ENCODE data around the gene IL37. TPM values are rescaled to one million over a fixed set of nuclear protein-coding genes. Genes with fewer than 3 reads are reported as not detected.

Gene IL37
- total RNA-seq, 2 donors from 2014 or later: 1.4 TPM; not detected in 1

- no peak overlapping the region for H3K27ac ChIP-seq
- H3K27me3 ChIP-seq (replicated peaks; ENCODE audit: insufficient read depth): no peaks in the 10 kb centered on the region
- no peaks in the 10 kb centered on the region for H3K4me1 ChIP-seq (replicated peaks)
- no peak overlapping the region for H3K4me3 ChIP-seq
- H3K36me3 ChIP-seq: no peaks in the 10 kb centered on the region
- 74% methylated on average over 5 of the region's 5 CpGs for WGBS
- no peaks in the 10 kb centered on the region for H3K9me3 ChIP-seq
- intact Hi-C loops (cut with DNase I): no loop called here
- no peak for DNase-seq (ENCODE audit: low spot score)
- TF ChIP-seq CTCF (IDR thresholded peaks at IDR 0.05) (no peak), POLR2AphosphoS5 (IDR thresholded peaks at IDR 0.05) (no peak), POLR2A (IDR thresholded peaks at IDR 0.05) (no peak)
These were observed 27.9 kb downstream of the IL37 start for GRCh38 chr2:112938904-112939303.

- TF ChIP-seq POLR2A (IDR thresholded peaks at IDR 0.05) (no peak), POLR2AphosphoS5 (IDR thresholded peaks at IDR 0.05) (no peak), CTCF (IDR thresholded peaks at IDR 0.05) (no peak)
- no peak overlapping the region for H3K27ac ChIP-seq
- no peak for DNase-seq (ENCODE audit: low spot score)
- intact Hi-C loops (cut with DNase I): no loop called here
- no peaks in the 10 kb centered on the region for H3K4me1 ChIP-seq (replicated peaks)
- H3K36me3 ChIP-seq: no peaks in the 10 kb centered on the region
- no peaks in the 10 kb centered on the region for H3K27me3 ChIP-seq (replicated peaks; ENCODE audit: insufficient read depth)
- WGBS: 67% methylated on average over 5 of the region's 5 CpGs
- H3K9me3 ChIP-seq: no peaks in the 10 kb centered on the region
- H3K4me3 ChIP-seq: no peak overlapping the region
These were observed 28.5 kb downstream of the IL37 start for GRCh38 chr2:112939425-112939824.

GRCh38 chr2:112940859-112941625 is 30.1 kb downstream of the IL37 start:
- DNase-seq (ENCODE audit: low spot score): no peak
- intact Hi-C loops (cut with DNase I): no loop called here

GRCh38 chr2:112941753-112942653 is 31.0 kb downstream of the IL37 start:
- intact Hi-C loops (cut with DNase I): no loop called here
- WGBS: 39% methylated on average over 14 of the region's 14 CpGs
- no peak for TF ChIP-seq POLR2A (IDR thresholded peaks at IDR 0.05)
- peak in 3 of 4 experiments; percentile 54 to 65 (median 56) for TF ChIP-seq CTCF (IDR thresholded peaks at IDR 0.05)
- Histone ChIP-seq H3K4me3 (no peak overlapping the region), H3K27me3 (replicated peaks; ENCODE audit: insufficient read depth) (no peaks in the 10 kb centered on the region), H3K4me1 (replicated peaks) (no peaks in the 10 kb centered on the region), H3K27ac (no peak overlapping the region), H3K9me3 (no peaks in the 10 kb centered on the region), H3K36me3 (no peaks in the 10 kb centered on the region)
- DNase-seq (ENCODE audit: low spot score): peak; percentile 47

More at GRCh38 chr2:112940859-112941625, 30.1 kb downstream of the IL37 start:
- no peaks in the 10 kb centered on the region for H3K27me3 ChIP-seq (replicated peaks; ENCODE audit: insufficient read depth)
- H3K9me3 ChIP-seq: no peaks in the 10 kb centered on the region
- H3K27ac ChIP-seq: no peak overlapping the region
- no peaks in the 10 kb centered on the region for H3K4me1 ChIP-seq (replicated peaks)
- no peak overlapping the region for H3K4me3 ChIP-seq
- TF ChIP-seq POLR2A (IDR thresholded peaks at IDR 0.05) (no peak), CTCF (IDR thresholded peaks at IDR 0.05) (no peak)
- WGBS: 72% methylated on average over 3 of the region's 3 CpGs
- H3K36me3 ChIP-seq: no peaks in the 10 kb centered on the region

Measured in prostate gland (tissue), 2 donors.